Activated CD8-positive, alpha-beta memory T cell treated with anti-CD3 and anti-CD28 coated beads for 36 hours (primary cell): Measurements from ENCODE around the gene CRYZ. TPM values are rescaled to one million over a fixed set of nuclear protein-coding genes. Genes with fewer than 3 reads are reported as not detected.
"Not testable (repeated sequence)": the region's sequence is repeated elsewhere in the genome, so short reads cannot be mapped to it uniquely, and the experiment has no call there.

Source experiments
- CTCF ChIA-PET: fragments of 350-600 bp; sonication (Branson Sonifier 250); formaldehyde crosslinking; loops from one replicate; lab custom pipeline; 2021; ENCODE audit warnings: antibody characterized with exemption; lab: Charles Lee
- POLR2A ChIA-PET: fragments of 350-600 bp; sonication (Branson Sonifier 250); formaldehyde crosslinking; loops from one replicate; lab custom pipeline; 2021; ENCODE audit warnings: antibody characterized with exemption; lab: Charles Lee
- total RNA-seq, 2 experiments: library from RNA; stranded (reverse); gene quantifications; one replicate each; pipeline ENCODE4 v1.2.3, GENCODE V29; 2021

The CRYZ gene
- total RNA-seq: 10 to 100 TPM; 14.0 to 14.3 TPM

- ChIA-PET CTCF (interaction anchor here (1.2 to 1.7 kb wide), 2 partner anchors 27 to 31 kb away, joined by 3 to 4 read pairs; no protein-coding TSS in a partner anchor), POLR2A (interaction anchor here (1.2 to 1.4 kb wide), 2 partner anchors 31 to 1053 kb away, joined by 5 read pairs; partner anchors contain the start of gene RABGGTB)
Measured at GRCh38 chr1:74732960-74733603, at the start of gene CRYZ, which contains the start of gene TYW3. TSS of gene CRYZ (minus strand) at chr1:74733050. CDS start at chr1:74724821, 8,229 bp downstream. TSS of gene TYW3 (plus strand) at chr1:74733152. CDS start at chr1:74733245, 93 bp downstream.

GRCh38 chr1:74780594-74780993 lies 47.7 kb upstream of the CRYZ start:
- CTCF ChIA-PET: no interaction called here
- POLR2A ChIA-PET: no interaction called here

- CTCF ChIA-PET: no interaction called here
- POLR2A ChIA-PET: no interaction called here
Measured at GRCh38 chr1:74779750-74780149, 46.9 kb upstream of the CRYZ start.

- ChIA-PET POLR2A (no interaction called here), CTCF (no interaction called here)
Measured at GRCh38 chr1:74777525-74777924, 44.7 kb upstream of the CRYZ start.

GRCh38 chr1:74775735-74776134 lies 42.9 kb upstream of the CRYZ start:
- ChIA-PET CTCF (interaction anchor here (0.7 kb wide), 1 partner anchor 19 kb away, joined by 3 read pairs; no protein-coding TSS in a partner anchor), POLR2A (no interaction called here)

GRCh38 chr1:74773582-74773981 lies 40.7 kb upstream of the CRYZ start:
- POLR2A ChIA-PET: no interaction called here

GRCh38 chr1:74772945-74773344 lies 40.1 kb upstream of the CRYZ start:
- CTCF ChIA-PET: interaction anchor here (1.1 kb wide), 1 partner anchor 19 kb away, joined by 4 read pairs; no protein-coding TSS in a partner anchor
- POLR2A ChIA-PET: no interaction called here

More at GRCh38 chr1:74773582-74773981, 40.7 kb upstream of the CRYZ start:
- CTCF ChIA-PET: no interaction called here

GRCh38 chr1:74771913-74772515 lies 39.2 kb upstream of the CRYZ start:
- ChIA-PET POLR2A (interaction anchor here (0.6 kb wide), 1 partner anchor 416 kb away, joined by 3 read pairs; no protein-coding TSS in a partner anchor), CTCF (interaction anchor here (1.1 kb wide), 1 partner anchor 18 kb away, joined by 4 read pairs; no protein-coding TSS in a partner anchor)

GRCh38 chr1:74767490-74767889 lies 34.6 kb upstream of the CRYZ start:
- POLR2A ChIA-PET: no interaction called here
- CTCF ChIA-PET: no interaction called here

- CTCF ChIA-PET: no interaction called here
Measured at GRCh38 chr1:74766579-74766978, 33.7 kb upstream of the CRYZ start.

GRCh38 chr1:74763807-74764206 lies 31.0 kb upstream of the CRYZ start:
- ChIA-PET CTCF (interaction anchor here (1.0 kb wide), 1 partner anchor 30 kb away, joined by 3 read pairs; the partner anchor contains the start of gene TYW3), POLR2A (interaction anchor here (1.4 kb wide), 1 partner anchor 30 kb away, joined by 5 read pairs; the partner anchor contains the start of genes CRYZ and TYW3)

More at GRCh38 chr1:74766579-74766978, 33.7 kb upstream of the CRYZ start:
- POLR2A ChIA-PET: no interaction called here

- CTCF ChIA-PET: interaction anchor here (1.3 kb wide), 1 partner anchor 19 kb away, joined by 3 read pairs; no protein-coding TSS in a partner anchor
- POLR2A ChIA-PET: not testable (repeated sequence)
Measured at GRCh38 chr1:74756650-74757049, 23.8 kb upstream of the CRYZ start.

- POLR2A ChIA-PET: no interaction called here
- CTCF ChIA-PET: no interaction called here
Measured at GRCh38 chr1:74755475-74755874, 22.6 kb upstream of the CRYZ start.

GRCh38 chr1:74753104-74753503 lies 20.3 kb upstream of the CRYZ start:
- POLR2A ChIA-PET: no interaction called here
- CTCF ChIA-PET: no interaction called here

- ChIA-PET POLR2A (no interaction called here), CTCF (no interaction called here)
Measured at GRCh38 chr1:74748960-74749359, 16.1 kb upstream of the CRYZ start.

GRCh38 chr1:74745247-74745646 lies 12.4 kb upstream of the CRYZ start:
- POLR2A ChIA-PET, CTCF ChIA-PET: not testable (repeated sequence)

GRCh38 chr1:74740307-74740980 lies 7.6 kb upstream of the CRYZ start:
- POLR2A ChIA-PET, CTCF ChIA-PET: not testable (repeated sequence)

GRCh38 chr1:74737333-74737732 lies 4.5 kb upstream of the CRYZ start:
- CTCF ChIA-PET: no interaction called here
- POLR2A ChIA-PET: no interaction called here
